Fibroblast of peridontal ligament (primary cell): ENCODE data around the gene ALPG.
"Not testable (repeated sequence)": the region's sequence is repeated elsewhere in the genome, so short reads cannot be mapped to it uniquely, and the experiment has no call there.

ENCODE experiments used
- DNase-seq: peaks from one replicate; pipeline ENCODE4 v3.0.0-alpha.2; 2010; ENCODE audit errors: extremely low read depth

Gene ALPG

GRCh38 chr2:232440220-232441018 lies 33.8 kb downstream of the ALPG start:
- peak; percentile 58 for DNase-seq

- no peak for DNase-seq
These were observed 34.6 kb downstream of the ALPG start for GRCh38 chr2:232441147-232441651.

- not testable (repeated sequence) for DNase-seq
These were observed 35.3 kb downstream of the ALPG start for GRCh38 chr2:232441922-232442321.

GRCh38 chr2:232442431-232442830 lies 35.8 kb downstream of the ALPG start:
- DNase-seq = not testable (repeated sequence)

- DNase-seq = not testable (repeated sequence)
These were observed 36.4 kb downstream of the ALPG start for GRCh38 chr2:232443047-232443446.

- DNase-seq = not testable (repeated sequence)
These were observed 37.2 kb downstream of the ALPG start for GRCh38 chr2:232443669-232444408.

GRCh38 chr2:232444409-232445148 lies 37.9 kb downstream of the ALPG start:
- peak; percentile 23 for DNase-seq

- DNase-seq = not testable (repeated sequence)
These were observed 38.7 kb downstream of the ALPG start for GRCh38 chr2:232445149-232445885.

- DNase-seq = not testable (repeated sequence)
These were observed 39.7 kb downstream of the ALPG start for GRCh38 chr2:232446266-232446777.

GRCh38 chr2:232447091-232447620 lies 40.5 kb downstream of the ALPG start:
- DNase-seq = no peak

- DNase-seq = no peak
These were observed 41.1 kb downstream of the ALPG start for GRCh38 chr2:232447638-232448303.

GRCh38 chr2:232448304-232448690 lies 41.7 kb downstream of the ALPG start:
- no peak for DNase-seq

- no peak for DNase-seq
These were observed 43.3 kb downstream of the ALPG start for GRCh38 chr2:232449964-232450363.

GRCh38 chr2:232451645-232452044 lies 45.0 kb downstream of the ALPG start:
- DNase-seq = not testable (repeated sequence)

- DNase-seq = no peak
These were observed 48.0 kb downstream of the ALPG start for GRCh38 chr2:232454630-232455029.

- DNase-seq = no peak
These were observed 49.0 kb downstream of the ALPG start, which contains the start of gene ALPI for GRCh38 chr2:232455426-232456255. Gene ALPI, plus strand, starts transcription at chr2:232456153. Its CDS starts 47 bp downstream, at chr2:232456200.

- DNase-seq = no peak
These were observed 49.9 kb downstream of the ALPG start for GRCh38 chr2:232456296-232457120.
